Trophoblast cell (in vitro differentiated cells and primary cell): Measurements from ENCODE around the gene PRAMEF12.
A peak's percentile ranks its signal among the peaks of the same experiment; 100 is the strongest.
"Not testable (repeated sequence)": the region's sequence is repeated elsewhere in the genome, so short reads cannot be mapped to it uniquely, and the experiment has no call there.

Source experiments
- DNase-seq, 2 donors: peaks; one replicate each; pipeline ENCODE4 v3.0.0-alpha.2; 2016
- H2AFZ ChIP-seq: 2 replicates; pipeline ENCODE4 v1.6.1; 2013; ENCODE audit warnings: low read length, moderate library complexity, mild to moderate bottlenecking; ENCODE audit not compliant: insufficient read depth, poor library complexity
- H2AK5ac ChIP-seq: 2 replicates; pipeline ENCODE4 v1.6.1; 2013; ENCODE audit warnings: mild to moderate bottlenecking, low read length
- H2BK120ac ChIP-seq: 2 replicates; pipeline ENCODE4 v1.6.1; 2013; ENCODE audit warnings: low read length, mild to moderate bottlenecking, moderate library complexity; ENCODE audit not compliant: insufficient read depth, poor library complexity
- H2BK12ac ChIP-seq: 2 replicates; pipeline ENCODE4 v1.6.1; 2013; ENCODE audit warnings: mild to moderate bottlenecking, low read length, moderate library complexity
- H2BK5ac ChIP-seq: 2 replicates; pipeline ENCODE4 v1.6.1; 2013; ENCODE audit warnings: low read length, low read depth, moderate library complexity, mild to moderate bottlenecking; ENCODE audit not compliant: poor library complexity
- H3K14ac ChIP-seq: 2 replicates; pipeline ENCODE4 v1.6.1; 2013; ENCODE audit warnings: mild to moderate bottlenecking, low read length
- H3K18ac ChIP-seq: 2 replicates; pipeline ENCODE4 v1.6.1; 2013; ENCODE audit warnings: mild to moderate bottlenecking, low read length
- H3K23ac ChIP-seq: 2 replicates; pipeline ENCODE4 v1.6.1; 2013; ENCODE audit warnings: low read length
- H3K27ac ChIP-seq: 2 replicates; pipeline ENCODE4 v1.5.1; 2013; ENCODE audit warnings: low read depth, mild to moderate bottlenecking, inconsistent platforms, low read length, moderate library complexity
- H3K27me3 ChIP-seq: 2 replicates; pipeline ENCODE4 v1.6.1; 2013; ENCODE audit warnings: inconsistent platforms, mild to moderate bottlenecking, low read length, moderate library complexity; ENCODE audit not compliant: insufficient read depth
- H3K36me3 ChIP-seq, 2 experiments: 1 replicate in 1 of 2; 2 replicates in 1 of 2; pipeline ENCODE4 v1.6.1; 2013; ENCODE audit warnings: low read length in 2 of 2, mild to moderate bottlenecking in 2 of 2, moderate library complexity in 1 of 2; ENCODE audit not compliant: insufficient read depth in 2 of 2, control insufficient read depth in 1 of 2
- H3K4ac ChIP-seq: 2 replicates; pipeline ENCODE4 v1.6.1; 2013; ENCODE audit warnings: low read depth, mild to moderate bottlenecking, low read length, moderate library complexity
- H3K4me1 ChIP-seq, 2 experiments: 1 replicate in 1 of 2; 2 replicates in 1 of 2; pipeline ENCODE4 v1.6.1; 2013; ENCODE audit warnings: low read length in 2 of 2, mild to moderate bottlenecking in 2 of 2, moderate library complexity in 1 of 2; ENCODE audit not compliant: insufficient read depth in 2 of 2, control insufficient read depth in 1 of 2
- H3K4me2 ChIP-seq: 2 replicates; pipeline ENCODE4 v1.6.1; 2013; ENCODE audit warnings: inconsistent platforms, mild to moderate bottlenecking, low read length, moderate library complexity
- H3K4me3 ChIP-seq: 2 replicates; pipeline ENCODE4 v1.5.1; 2013; ENCODE audit warnings: mild to moderate bottlenecking, low read depth, low read length, inconsistent platforms
- H3K79me1 ChIP-seq: one replicate; pipeline ENCODE4 v1.6.1; 2013; ENCODE audit warnings: low read length
- H3K79me2 ChIP-seq: 2 replicates; pipeline ENCODE4 v1.6.1; 2013; ENCODE audit warnings: low read length, mild to moderate bottlenecking; ENCODE audit not compliant: control insufficient read depth, insufficient read depth, poor library complexity
- H3K9ac ChIP-seq: 2 replicates; pipeline ENCODE4 v1.6.1; 2013; ENCODE audit warnings: mild to moderate bottlenecking, low read length
- H3K9me3 ChIP-seq: 2 replicates; pipeline ENCODE4 v1.6.1; 2013; ENCODE audit warnings: low read depth, mild to moderate bottlenecking, control low read depth, inconsistent platforms, low read length; ENCODE audit not compliant: insufficient read depth
- H4K12ac ChIP-seq: 2 replicates; pipeline ENCODE4 v1.6.1; 2013; ENCODE audit warnings: low read depth, mild to moderate bottlenecking, low read length, moderate library complexity
- H4K8ac ChIP-seq: 2 replicates; pipeline ENCODE4 v1.6.1; 2013; ENCODE audit warnings: low read depth, mild to moderate bottlenecking, low read length, moderate library complexity
- H4K91ac ChIP-seq: one replicate; pipeline ENCODE4 v1.6.1; 2013; ENCODE audit warnings: low read depth, mild to moderate bottlenecking, low read length, moderate library complexity
- WGBS: extraction: QIAGEN DNeasy Blood & Tissue Kit; methylation state at CpG from one replicate; pipeline ENCODE4 v1.1.7; 2013; ENCODE audit warnings: missing lambda C conversion rate; ENCODE audit not compliant: insufficient read length, insufficient coverage; ENCODE audit errors: extremely low coverage; 5-methylcytosine and 5-hydroxymethylcytosine counted together

Gene PRAMEF12

DNA sequence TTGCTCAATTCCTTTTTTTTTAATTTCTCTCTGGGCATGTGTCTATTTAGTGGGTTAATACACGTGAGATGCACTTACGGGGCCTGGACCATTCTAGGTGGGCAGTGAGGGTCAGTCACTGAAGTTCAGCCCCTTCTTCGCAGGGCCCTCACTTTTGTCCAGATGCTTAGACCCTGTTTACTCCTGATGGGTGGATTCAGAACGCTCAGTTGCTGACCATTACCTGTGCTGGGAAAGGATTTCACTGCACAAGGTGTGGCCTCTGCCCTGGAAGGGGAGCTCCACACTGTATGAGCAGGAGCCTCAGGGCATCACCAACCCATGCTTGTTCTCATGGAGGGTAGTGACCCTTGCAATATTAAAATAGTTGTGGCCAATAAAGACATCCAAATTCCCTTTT lies 4.5 kb downstream of the PRAMEF12 start:
- Histone ChIP-seq H3K36me3 (no peaks in the 10 kb centered on the region), H2BK120ac (no peak overlapping the region), H3K4me3 (no peak overlapping the region), H3K9ac (no peak overlapping the region), H2BK5ac (no peak overlapping the region), H3K27ac (no peak overlapping the region), H4K12ac (no peak overlapping the region), H3K27me3 (no peaks in the 10 kb centered on the region), H3K23ac (no peak overlapping the region), H2AK5ac (no peak overlapping the region), H3K4me2 (no peak overlapping the region), H3K9me3 (peaks cover 1% of the 10 kb centered on the region), H3K4ac (no peak overlapping the region), H2BK12ac (no peak overlapping the region), H3K18ac (no peak overlapping the region), H4K8ac (no peak overlapping the region), H3K14ac (no peak overlapping the region), H3K79me1 (no peaks in the 10 kb centered on the region), H2AFZ (no peak overlapping the region), H4K91ac (no peak overlapping the region), H3K79me2 (no peaks in the 10 kb centered on the region), H3K4me1 (no peaks in the 10 kb centered on the region)
- WGBS: no CpG with 5 or more reads among the region's 4 CpGs
- no peak for DNase-seq

DNA sequence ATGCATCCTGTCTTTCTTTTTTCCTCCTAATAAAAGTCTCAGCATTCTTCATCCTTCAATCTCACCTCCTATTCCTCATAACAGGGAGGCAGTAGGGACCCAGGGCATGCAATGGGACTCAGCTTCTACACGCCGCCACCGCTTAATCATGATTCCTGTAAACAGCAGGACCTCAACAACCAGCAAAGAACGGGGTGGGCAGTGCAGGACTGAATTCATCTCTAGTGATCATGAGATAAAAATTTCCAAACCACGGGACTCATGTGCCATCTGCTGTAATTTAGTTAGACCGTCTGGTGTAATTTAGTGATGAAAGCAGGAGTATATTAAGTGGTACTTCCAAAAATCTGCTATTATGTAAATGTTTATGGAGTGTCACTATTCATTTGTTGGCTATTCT lies 5.4 kb downstream of the PRAMEF12 start:
- no peak overlapping the region for H4K91ac ChIP-seq
- H2BK5ac ChIP-seq: no peak overlapping the region
- H4K8ac ChIP-seq: no peak overlapping the region
- peaks cover 2% of the 10 kb centered on the region for H3K9me3 ChIP-seq
- H3K27me3 ChIP-seq: no peaks in the 10 kb centered on the region
- H3K9ac ChIP-seq: no peak overlapping the region
- no peaks in the 10 kb centered on the region for H3K79me1 ChIP-seq
- no peak overlapping the region for H3K4me3 ChIP-seq
- no peak for DNase-seq
- no peak overlapping the region for H2AFZ ChIP-seq
- no peak overlapping the region for H3K14ac ChIP-seq
- no peak overlapping the region for H2AK5ac ChIP-seq
- no peak overlapping the region for H3K4me2 ChIP-seq
- no peaks in the 10 kb centered on the region for H3K36me3 ChIP-seq
- no peak overlapping the region for H3K23ac ChIP-seq
- H2BK12ac ChIP-seq: no peak overlapping the region
- H3K4ac ChIP-seq: no peak overlapping the region
- no CpG with 5 or more reads among the region's 6 CpGs for WGBS
- H3K18ac ChIP-seq: no peak overlapping the region
- H2BK120ac ChIP-seq: no peak overlapping the region
- H3K4me1 ChIP-seq: no peaks in the 10 kb centered on the region
- H3K27ac ChIP-seq: no peak overlapping the region
- no peak overlapping the region for H4K12ac ChIP-seq
- no peaks in the 10 kb centered on the region for H3K79me2 ChIP-seq

DNA sequence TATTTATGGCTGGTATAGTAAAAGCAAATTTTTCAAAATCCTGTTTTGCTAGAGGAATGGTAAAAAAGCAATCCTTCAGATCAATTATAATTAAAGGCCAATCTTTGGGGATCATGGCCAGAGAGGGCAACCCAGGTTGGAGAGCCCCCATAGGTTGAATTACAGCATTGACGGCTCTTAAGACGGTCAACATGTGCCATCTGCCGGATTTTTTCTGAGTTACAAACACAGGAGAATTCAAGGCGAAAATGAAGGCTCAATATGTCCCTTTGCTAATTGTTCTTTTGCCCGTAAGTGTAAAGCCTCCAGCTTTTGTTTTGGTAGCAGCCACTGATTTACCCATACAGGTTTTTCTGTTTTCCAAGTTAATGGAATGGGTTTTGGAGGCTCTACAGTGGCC lies 8.0 kb downstream of the PRAMEF12 start:
- not testable (repeated sequence) for H3K4me2 ChIP-seq, H2BK12ac ChIP-seq, DNase-seq, H4K91ac ChIP-seq, H3K9me3 ChIP-seq, H3K79me1 ChIP-seq, H2AFZ ChIP-seq, H3K27ac ChIP-seq, H3K9ac ChIP-seq, H2AK5ac ChIP-seq, H3K79me2 ChIP-seq, H3K36me3 ChIP-seq, H3K4ac ChIP-seq, H3K4me3 ChIP-seq, H3K27me3 ChIP-seq, H2BK5ac ChIP-seq, H4K8ac ChIP-seq, H3K14ac ChIP-seq, H4K12ac ChIP-seq, H3K18ac ChIP-seq, H2BK120ac ChIP-seq, H3K23ac ChIP-seq, H3K4me1 ChIP-seq
- no CpG with 5 or more reads among the region's 5 CpGs for WGBS

DNA sequence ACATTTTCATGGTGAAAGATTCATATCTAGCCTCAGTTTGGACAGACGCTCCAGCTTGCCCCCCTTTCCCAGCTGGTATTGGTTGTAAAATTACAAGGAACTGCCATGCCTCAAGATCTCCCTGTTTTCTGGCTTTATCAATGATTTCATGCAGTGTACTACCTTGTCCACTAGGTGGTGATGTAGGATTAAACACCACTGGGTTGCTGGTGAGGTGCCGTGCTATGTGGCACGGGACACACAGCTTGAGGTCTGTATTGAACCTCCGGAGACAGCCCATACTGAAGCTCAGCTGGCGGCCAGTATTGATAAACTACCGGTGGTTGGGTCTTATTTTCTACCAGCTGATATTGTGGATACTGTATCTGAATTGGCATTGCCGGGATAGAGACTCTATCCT lies 10.2 kb downstream of the PRAMEF12 start:
- not testable (repeated sequence) for H3K27me3 ChIP-seq, H3K9me3 ChIP-seq, H3K18ac ChIP-seq, H2AK5ac ChIP-seq, H3K36me3 ChIP-seq, H2AFZ ChIP-seq, H3K4me1 ChIP-seq, H2BK5ac ChIP-seq, H3K4me3 ChIP-seq, H3K79me2 ChIP-seq, H3K79me1 ChIP-seq, H3K4ac ChIP-seq, H3K9ac ChIP-seq, H3K27ac ChIP-seq, H2BK12ac ChIP-seq, H3K23ac ChIP-seq, H3K4me2 ChIP-seq, H4K12ac ChIP-seq, H2BK120ac ChIP-seq, H4K8ac ChIP-seq, H3K14ac ChIP-seq, H4K91ac ChIP-seq
- no CpG with 5 or more reads among the region's 7 CpGs for whole genome bisulfite sequencing
- DNase-seq: peak in 1 of 2 donors; percentile 62
